GM12878 (cell line): ENCODE results near the gene STX4. TPM values are rescaled to one million over a fixed set of nuclear protein-coding genes. Genes with fewer than 3 reads are reported as not detected.
A peak's percentile ranks its signal among the peaks of the same experiment; 100 is the strongest.

ENCODE experiments used
- ATAC-seq: fragments of 200-7000 bp; cut with Tn5 transposase; 3 replicates; pipeline ENCODE4 v1.9.1; 2020; ENCODE audit warnings: mild to moderate bottlenecking, moderate library complexity
- BruUV-seq: library from RNA; stranded (reverse); fragments of 400-500 nt; replicated peaks from 2 replicates; lab custom pipeline; 2021; lab: Mats Ljungman, UMichigan
- CTCF ChIA-PET: fragments of 300-600 bp; sonication (Branson Sonifier 250); formaldehyde crosslinking; extraction: SDS; loops from one replicate; lab custom pipeline; 2021; ENCODE audit warnings: inconsistent platforms; lab: Yijun Ruan, JAX
- POLR2A ChIA-PET: fragments of 350-600 bp; formaldehyde crosslinking; extraction: SDS; loops from one replicate; lab custom pipeline; 2021; ENCODE audit warnings: inconsistent platforms; lab: Charles Lee
- RAD21 ChIA-PET: fragments of 300-600 bp; sonication (Branson Sonifier 250); formaldehyde crosslinking; loops from one replicate; lab custom pipeline; 2023; ENCODE audit warnings: antibody characterized with exemption; ENCODE audit not compliant: unreplicated experiment; lab: Charles Lee
- SMC1A ChIA-PET: fragments of 300-600 bp; sonication (Branson Sonifier 250); formaldehyde crosslinking; loops from one replicate; lab custom pipeline; 2023; ENCODE audit not compliant: unreplicated experiment, uncharacterized antibody; lab: Charles Lee
- DNase-seq: peaks from one replicate; pipeline ENCODE4 v3.0.0-alpha.2; 2011; ENCODE audit warnings: low read depth, low spot score
- FAIRE-seq: peaks from 3 replicates; lab custom pipeline; 2011; peaks lifted over from hg19 to GRCh38; lab: Jason Lieb, UNC
- H2AFZ ChIP-seq: 2 replicates; pipeline ENCODE4 v1.6.0; 2011; ENCODE audit warnings: low read depth, low read length, control low read depth; ENCODE audit not compliant: control insufficient read depth
- H3K27ac ChIP-seq: 2 replicates; pipeline ENCODE4 v1.5.1; 2011; ENCODE audit warnings: control low read depth; ENCODE audit not compliant: control insufficient read depth, insufficient read depth
- H3K27me3 ChIP-seq, 2 experiments: replicated peaks in 1 of 2; 2 replicates each; pipeline versions ENCODE4 v1.6.0 to v1.6.1; 2011; ENCODE audit warnings: low read length in 1 of 2; ENCODE audit not compliant: control insufficient read depth in 2 of 2, insufficient read depth in 2 of 2
- H3K36me3 ChIP-seq, 2 experiments: 2 replicates each; pipeline ENCODE4 v1.5.1; 2011; ENCODE audit warnings: low read length in 1 of 2; ENCODE audit not compliant: control insufficient read depth in 2 of 2, insufficient read depth in 2 of 2
- H3K4me1 ChIP-seq: 2 replicates; pipeline ENCODE4 v1.6.1; 2011; ENCODE audit warnings: mild to moderate bottlenecking, low read length, moderate library complexity, mixed read lengths; ENCODE audit not compliant: control insufficient read depth, insufficient read depth
- H3K4me2 ChIP-seq: 2 replicates; pipeline ENCODE4 v1.6.0; 2011; ENCODE audit warnings: control low read depth; ENCODE audit not compliant: control insufficient read depth, insufficient read depth
- H3K4me3 ChIP-seq: fragments of 200-600 bp; sonication (generic); 2 replicates; pipeline ENCODE4 v1.5.1; 2016
- H3K79me2 ChIP-seq: 2 replicates; pipeline ENCODE4 v1.6.0; 2011; ENCODE audit warnings: low read length; ENCODE audit not compliant: control insufficient read depth, insufficient read depth
- H3K9ac ChIP-seq: 2 replicates; pipeline ENCODE4 v1.8.0; 2011; ENCODE audit warnings: low read length, control low read depth, mixed read lengths; ENCODE audit not compliant: control insufficient read depth, insufficient read depth
- H3K9me3 ChIP-seq: replicated peaks from 3 replicates; pipeline ENCODE4 v1.5.1; 2011; ENCODE audit warnings: mild to moderate bottlenecking, low read length; ENCODE audit not compliant: control insufficient read depth, insufficient read depth
- H4K20me1 ChIP-seq: 2 replicates; pipeline ENCODE4 v1.6.0; 2011; ENCODE audit not compliant: control insufficient read depth, insufficient read depth
- ATF7 ChIP-seq: fragments of 450-650 bp; IDR thresholded peaks from 2 replicates; pipeline ENCODE4 v1.6.1; 2016; ENCODE audit warnings: low read depth, mild to moderate bottlenecking
- CBFB ChIP-seq: IDR thresholded peaks from 2 replicates; pipeline ENCODE4 v1.6.1; 2016; ENCODE audit warnings: antibody characterized with exemption, low read depth
- CEBPZ ChIP-seq: fragments of 150-350 bp; IDR thresholded peaks from 2 replicates; pipeline ENCODE4 v1.6.1; 2016; ENCODE audit warnings: low read depth, low read length
- CREB1 ChIP-seq: IDR thresholded peaks from 2 replicates; pipeline ENCODE4 v1.6.1; 2012; ENCODE audit warnings: low read depth, mild to moderate bottlenecking, inconsistent platforms
- CREM ChIP-seq: IDR thresholded peaks from 2 replicates; pipeline ENCODE4 v1.6.1; 2014; ENCODE audit warnings: antibody characterized with exemption, low read depth
- ESRRA ChIP-seq: IDR thresholded peaks from 2 replicates; pipeline ENCODE4 v1.6.1; 2012; ENCODE audit warnings: mild to moderate bottlenecking, low read length, improper control_type of control experiment
- GATAD2B ChIP-seq: fragments of 450-650 bp; conservative IDR thresholded peaks from 2 replicates; pipeline ENCODE4 v1.6.1; 2017; ENCODE audit warnings: low read depth, mild to moderate bottlenecking, moderate library complexity
- HDGF ChIP-seq: fragments of 450-650 bp; IDR thresholded peaks from 2 replicates; pipeline ENCODE4 v1.6.1; 2016; ENCODE audit warnings: antibody characterized with exemption
- NBN ChIP-seq: fragments of 450-650 bp; IDR thresholded peaks from 2 replicates; pipeline ENCODE4 v1.6.1; 2016
- NR2F1 ChIP-seq: fragments of 450-650 bp; conservative IDR thresholded peaks from 2 replicates; pipeline ENCODE4 v1.6.1; 2017; ENCODE audit warnings: mild to moderate bottlenecking
- PML ChIP-seq: IDR thresholded peaks from 2 replicates; pipeline ENCODE4 v1.6.1; 2012; ENCODE audit warnings: low read length, inconsistent platforms
- POLR2A ChIP-seq: IDR thresholded peaks from 2 replicates; pipeline ENCODE4 v1.6.1; 2011; ENCODE audit warnings: low read depth, mild to moderate bottlenecking, low read length
- RB1 ChIP-seq: fragments of 450-650 bp; formaldehyde crosslinking; IDR thresholded peaks from 2 replicates; pipeline ENCODE4 v1.6.1; 2017; ENCODE audit warnings: mild to moderate bottlenecking, borderline replicate concordance
- SMAD1 ChIP-seq: fragments of 450-650 bp; IDR thresholded peaks from 2 replicates; pipeline ENCODE4 v1.6.1; 2018; ENCODE audit warnings: mild to moderate bottlenecking, low read depth; ENCODE audit not compliant: partially characterized antibody
- STAT1 ChIP-seq: fragments of 450-650 bp; conservative IDR thresholded peaks from 2 replicates; pipeline ENCODE4 v1.6.1; 2014; ENCODE audit warnings: antibody characterized with exemption, mild to moderate bottlenecking
- SUZ12 ChIP-seq: fragments of 200-600 bp; sonication (generic); IDR thresholded peaks from one replicate; pipeline ENCODE4 v1.6.1; 2018; ENCODE audit warnings: antibody characterized with exemption, mild to moderate bottlenecking; ENCODE audit not compliant: unreplicated experiment
- ZBTB33 ChIP-seq: fragments of 450-650 bp; IDR thresholded peaks from 2 replicates; pipeline ENCODE4 v1.6.1; 2017; ENCODE audit warnings: mild to moderate bottlenecking
- WGBS: methylation state at CpG from one replicate; pipeline ENCODE4 v1.1.6; 2016; ENCODE audit warnings: low lambda C conversion rate; ENCODE audit not compliant: insufficient replicate concordance, insufficient coverage; ENCODE audit errors: missing lambda C conversion rate; 5-methylcytosine and 5-hydroxymethylcytosine counted together
- in situ Hi-C: fragments of 300-500 bp; cut with MboI; formaldehyde crosslinking; loops from 9 replicates; pipeline ENCODE4 v1.14.3; 2018; ENCODE audit warnings: mixed read lengths
- intact Hi-C: fragments of 100-400 bp; cut with micrococcal nuclease; formaldehyde crosslinking; loops from one replicate; pipeline ENCODE4 v1.14.2; 2022; ENCODE audit not compliant: unreplicated experiment
- polyA plus RNA-seq, 11 experiments: library from polyadenylated mRNA; depleted of rRNA in 4 of 11; unstranded in 6 of 11; stranded (reverse) in 5 of 11; fragments of >200 nt; fragmentation: Nextera tagmentation in 4 of 11; fragmentation: Illumina TruSeq in 1 of 11; extraction: Ambion mirVana in 4 of 11; extraction: Trizol in 1 of 11; gene quantifications; 1 replicate in 1 of 11; 2 replicates in 10 of 11; pipeline versions ENCODE4 v1.2.1 to v1.2.3, GENCODE V29; 2011 to 2016; ENCODE audit warnings: inconsistent platforms in 2 of 11, missing spikeins in 2 of 11, low read depth in 1 of 11
- total RNA-seq, 4 experiments: library from RNA; depleted of rRNA in 3 of 4; stranded (reverse); fragments of >200 nt in 3 of 4; fragmentation: Illumina TruSeq in 1 of 4; extraction: Trizol in 1 of 4; gene quantifications; 2 replicates each; pipeline versions ENCODE4 v1.2.1 to v1.2.3, GENCODE V29; 2013 to 2021

STX4 gene
- total and polyA plus RNA-seq, 10 of the 15 experiments (the other 5 are each of a cell fraction or from before 2014, with no cell fraction given): 3.3 to 37.6 (median 22.6) TPM

- no peaks in the 10 kb centered on the region for H3K27me3 ChIP-seq
- WGBS: under 1% methylated on average over 27 of the region's 27 CpGs
- peak overlapping the region; percentile 86 for H3K4me3 ChIP-seq
- no TSS peak for BruUV-seq
- H4K20me1 ChIP-seq: no peaks in the 10 kb centered on the region
- POLR2A ChIA-PET: interaction anchor here (0.5 to 4.2 kb wide), 10 partner anchors 8 to 596 kb away, joined by 3 to 21 read pairs (median 4); partner anchors contain the start of genes KAT8 and STX4
- SMC1A ChIA-PET: interaction anchor here (0.6 to 2.8 kb wide), 4 partner anchors 11 to 87 kb away, joined by 3 to 10 read pairs (median 4); partner anchors contain the start of gene HSD3B7
- peaks cover 3% of the 10 kb centered on the region; the same call in 1 of the 2 replicates for H3K4me1 ChIP-seq
- DNase-seq (no peak), ATAC-seq (peak; percentile 34), FAIRE-seq (no peak)
- H3K9ac ChIP-seq: peak overlapping the region; percentile 90
- RAD21 ChIA-PET: interaction anchor here (1.0 to 1.9 kb wide), 6 partner anchors 19 to 229 kb away, joined by 3 to 12 read pairs (median 5); partner anchors contain the start of gene STX4
- peak overlapping the region; percentile 98 for H3K4me2 ChIP-seq
- CTCF ChIA-PET: interaction anchor here (1.9 to 2.4 kb wide), 3 partner anchors 23 to 388 kb away, joined by 7 to 15 read pairs (median 10); no protein-coding TSS in a partner anchor
- H3K27ac ChIP-seq: peak overlapping the region; percentile 89
- peaks cover 56% of the 10 kb centered on the region for H3K79me2 ChIP-seq
- in situ Hi-C loops: no loop called here
- no peak for TF ChIP-seq ESRRA
- no peak for TF ChIP-seq PML
- no peak; the same call in 1 of the 2 replicates for TF ChIP-seq ATF7
- no peak for TF ChIP-seq GATAD2B
- peak; percentile 47; the same call in 1 of the 2 replicates for TF ChIP-seq NBN
- TF ChIP-seq CREB1: peak; percentile 32; the same call in 1 of the 2 replicates
- TF ChIP-seq ZBTB33: no peak
- TF ChIP-seq CEBPZ: no peak
- no peak for TF ChIP-seq STAT1
- TF ChIP-seq CBFB: no peak
- TF ChIP-seq HDGF: 0 out of 2 replicates have a peak, but pooled peaks have one; percentile 24
- no peak for TF ChIP-seq SUZ12
- TF ChIP-seq CREM: peak; percentile 62
- no peak for TF ChIP-seq SMAD1
- 0 out of 2 replicates have a peak, but pooled peaks have one; percentile 16 for TF ChIP-seq POLR2A
- no peak for TF ChIP-seq RB1
- TF ChIP-seq NR2F1: no peak
- no peaks in the 10 kb centered on the region for H3K9me3 ChIP-seq
- intact Hi-C loops: loop anchor here (5.0 to 10.0 kb wide), 2 partner anchors 70 to 78 kb away; no protein-coding TSS in a partner anchor
- H3K36me3 ChIP-seq: peaks cover 7% of the 10 kb centered on the region in 2 experiments; a peak in 3 of 4 replicates
- H2AFZ ChIP-seq: peak overlapping the region; percentile 27
Measured at GRCh38 chr16:31072540-31073141, 39.3 kb downstream of the STX4 start.
